T-helper 17 cell (primary cell): ENCODE results near the gene FGD4. TPM values are rescaled to one million over a fixed set of nuclear protein-coding genes. Genes with fewer than 3 reads are reported as not detected.

Experiments used
- ATAC-seq: fragments of 150-1000 bp; cut with Tn5 transposase; 2 replicates; pipeline ENCODE4 v1.10.0; 2021; ENCODE audit warnings: mild to moderate bottlenecking, moderate library complexity
- DNase-seq, 3 donors: peaks; one replicate each; pipeline versions ENCODE4 v3.0.0 to v3.0.0-alpha.2; 2020 to 2021
- H3K9me3 ChIP-seq: one replicate; pipeline ENCODE4 v1.7.0; 2013; ENCODE audit warnings: low read length, mild to moderate bottlenecking; ENCODE audit not compliant: control insufficient read depth, poor library complexity, severe bottlenecking
- H3K27ac Mint-ChIP-seq: one replicate; pipeline ENCODE4 v1.8.0; 2022; ENCODE audit warnings: mild to moderate bottlenecking, moderate library complexity, mixed read lengths
- H3K27me3 Mint-ChIP-seq: one replicate; pipeline ENCODE4 v1.8.0; 2022; ENCODE audit warnings: mixed read lengths
- H3K36me3 Mint-ChIP-seq: one replicate; pipeline ENCODE4 v1.8.0; 2022; ENCODE audit warnings: low read depth, mixed read lengths
- H3K4me1 Mint-ChIP-seq: one replicate; pipeline ENCODE4 v1.8.0; 2022; ENCODE audit warnings: mild to moderate bottlenecking, mixed read lengths
- H3K4me3 Mint-ChIP-seq: one replicate; pipeline ENCODE4 v1.8.0; 2022; ENCODE audit warnings: mild to moderate bottlenecking, moderate library complexity, mixed read lengths
- total RNA-seq, 4 donors: library from RNA in 2 of 4; stranded (reverse) in 2 of 4; gene quantifications; one replicate each; pipeline ENCODE4 v1.2.3 and lab custom pipeline; 2022 to 2026

Gene FGD4
- total RNA-seq, 2 donors from 2014 or later, result 0.91 to 0.94 TPM

DNA sequence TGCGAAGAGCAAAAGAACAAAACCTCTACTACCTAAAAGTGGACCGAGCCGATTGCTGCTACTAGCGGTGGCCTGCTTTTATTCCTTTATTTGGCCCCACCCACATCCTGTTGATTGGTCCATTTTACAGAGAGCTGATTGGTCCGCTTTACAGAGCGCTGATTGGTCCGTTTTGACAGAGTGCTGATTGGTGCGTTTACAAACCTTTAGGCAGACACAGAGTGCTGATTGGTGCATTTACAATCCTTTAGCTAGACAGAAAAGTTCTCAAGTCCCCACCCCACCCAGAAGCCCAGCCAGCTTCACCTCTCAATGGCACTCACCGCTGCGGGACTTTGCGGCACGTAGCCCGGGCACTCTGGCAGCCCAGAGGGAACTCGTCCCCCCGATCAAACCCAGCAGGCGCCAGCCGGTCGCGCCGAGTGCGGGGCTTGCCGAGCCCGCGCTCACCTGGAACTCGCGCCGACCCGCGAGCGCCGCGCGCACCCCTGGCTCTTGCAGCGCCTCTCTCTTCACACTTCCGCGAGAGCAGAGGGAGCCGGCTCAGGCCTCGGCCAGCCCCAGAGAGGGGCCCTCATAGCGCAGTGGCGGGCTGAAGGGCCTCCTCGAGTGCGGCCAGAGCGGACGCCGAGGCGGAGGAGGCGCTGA lies 8.7 kb upstream of the FGD4 start:
- H3K27ac Mint-ChIP-seq, result no peak overlapping the region

GRCh38 chr12:32395026-32395425 lies 4.3 kb upstream of the FGD4 start:
- no peak overlapping the region for H3K4me3 Mint-ChIP-seq
- ATAC-seq, result no peak
- no peaks in the 10 kb centered on the region for H3K36me3 Mint-ChIP-seq
- no peak overlapping the region for H3K27ac Mint-ChIP-seq
- peaks cover 4% of the 10 kb centered on the region for H3K4me1 Mint-ChIP-seq
- H3K9me3 ChIP-seq, result no peaks in the 10 kb centered on the region
- peaks cover 26% of the 10 kb centered on the region for H3K27me3 Mint-ChIP-seq
- no peak for DNase-seq

More for the DNA sequence above, 8.7 kb upstream of the FGD4 start:
- peak overlapping the region; percentile 49 for H3K4me3 Mint-ChIP-seq
- no peaks in the 10 kb centered on the region for H3K36me3 Mint-ChIP-seq
- ATAC-seq, result peak; percentile 39
- no peak for DNase-seq
- peaks cover 19% of the 10 kb centered on the region for H3K27me3 Mint-ChIP-seq
- peaks cover 2% of the 10 kb centered on the region for H3K4me1 Mint-ChIP-seq
- H3K9me3 ChIP-seq, result no peaks in the 10 kb centered on the region

DNA sequence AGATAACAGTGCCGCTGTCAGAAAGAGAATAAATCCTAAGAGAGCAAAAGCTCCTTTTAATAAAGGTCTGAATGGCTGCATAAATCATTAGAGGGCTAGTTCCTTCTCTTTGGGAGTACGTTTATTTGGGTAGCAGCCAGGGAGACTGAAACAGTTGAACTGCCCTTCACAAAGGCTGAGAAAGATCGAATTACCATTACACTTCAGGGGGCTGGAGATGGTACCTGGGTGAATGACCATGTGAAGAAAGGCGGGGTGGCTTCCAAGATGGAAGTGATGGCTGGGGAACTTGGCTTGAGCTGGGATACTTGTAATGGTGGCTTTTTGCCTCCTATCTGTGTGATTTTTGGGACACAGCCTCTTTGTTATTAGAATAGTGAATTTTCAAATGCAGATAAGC lies 1.7 kb upstream of the FGD4 start:
- peaks cover 30% of the 10 kb centered on the region for H3K27me3 Mint-ChIP-seq
- no peaks in the 10 kb centered on the region for H3K36me3 Mint-ChIP-seq
- no peak for ATAC-seq
- H3K27ac Mint-ChIP-seq, result no peak overlapping the region
- H3K4me1 Mint-ChIP-seq, result peaks cover 7% of the 10 kb centered on the region
- no peak overlapping the region for H3K4me3 Mint-ChIP-seq
- no peak for DNase-seq
- no peaks in the 10 kb centered on the region for H3K9me3 ChIP-seq

GRCh38 chr12:32398181-32398580 lies 1.2 kb upstream of the FGD4 start:
- H3K9me3 ChIP-seq, result no peaks in the 10 kb centered on the region
- Mint-ChIP-seq H3K27me3 (peaks cover 35% of the 10 kb centered on the region), H3K4me3 (peak overlapping the region; percentile 79), H3K27ac (no peak overlapping the region), H3K4me1 (peaks cover 7% of the 10 kb centered on the region), H3K36me3 (no peaks in the 10 kb centered on the region)
- ATAC-seq (no peak), DNase-seq (no peak)

DNA sequence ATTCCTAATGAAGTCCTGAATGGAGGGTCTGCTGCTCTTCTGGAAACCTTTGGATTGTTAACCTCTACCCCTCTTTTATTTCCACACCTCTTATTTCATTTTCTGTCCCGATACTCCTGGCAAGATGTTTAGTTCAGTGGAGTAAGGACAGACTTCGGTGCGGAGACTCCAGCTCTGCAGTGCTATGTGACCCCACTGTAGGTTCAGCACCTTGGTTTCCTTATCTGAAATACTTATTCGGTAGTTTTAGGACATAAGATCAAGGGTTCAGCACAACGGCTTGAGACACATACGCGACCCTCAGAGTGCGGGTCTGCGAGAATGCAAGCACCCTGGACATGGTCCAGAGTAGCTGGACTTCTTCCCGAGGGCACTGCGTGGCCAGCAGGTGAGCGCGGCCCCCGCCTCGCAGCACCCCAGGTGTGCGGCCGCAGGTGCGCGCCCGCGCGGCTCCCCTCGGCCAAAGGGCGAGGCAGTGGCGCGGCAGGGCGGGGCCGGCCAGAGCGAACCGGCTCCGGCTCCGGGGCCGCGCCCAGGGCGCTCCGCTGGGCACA lies 465 bp upstream of the FGD4 start:
- peaks cover 7% of the 10 kb centered on the region for H3K4me1 Mint-ChIP-seq
- H3K27ac Mint-ChIP-seq, result no peak overlapping the region
- H3K9me3 ChIP-seq, result no peaks in the 10 kb centered on the region
- H3K36me3 Mint-ChIP-seq, result no peaks in the 10 kb centered on the region
- DNase-seq, result no peak
- H3K27me3 Mint-ChIP-seq, result peaks cover 37% of the 10 kb centered on the region
- peak overlapping the region; percentile 91 for H3K4me3 Mint-ChIP-seq
- ATAC-seq, result no peak

- DNase-seq (no peak), ATAC-seq (no peak)
- H3K4me3 Mint-ChIP-seq, result peak overlapping the region; percentile 79
- H3K36me3 Mint-ChIP-seq, result no peaks in the 10 kb centered on the region
- no peaks in the 10 kb centered on the region for H3K9me3 ChIP-seq
- H3K27me3 Mint-ChIP-seq, result peaks cover 37% of the 10 kb centered on the region
- no peak overlapping the region for H3K27ac Mint-ChIP-seq
- peaks cover 7% of the 10 kb centered on the region for H3K4me1 Mint-ChIP-seq
Measured at GRCh38 chr12:32400114-32400672, 835 bp downstream of the FGD4 start.

DNA sequence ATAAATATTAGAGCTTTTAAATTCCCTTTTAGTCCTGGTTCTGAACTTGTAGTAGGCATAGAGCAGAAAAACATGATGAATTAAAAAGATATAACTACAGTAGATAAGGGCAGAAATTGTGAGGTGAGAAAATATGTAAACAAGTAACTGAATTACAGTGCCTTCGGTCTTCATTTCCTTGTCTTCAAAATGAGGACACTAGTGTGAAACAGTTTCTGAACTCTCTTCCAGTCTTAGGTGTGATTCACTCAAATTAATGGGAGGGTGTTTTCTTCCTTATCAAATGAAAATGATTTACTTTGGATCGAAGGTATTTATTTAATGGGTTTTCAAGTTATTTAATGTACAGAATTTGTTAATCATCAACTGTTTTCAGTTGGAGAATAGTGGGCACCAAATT lies 1.5 kb downstream of the FGD4 start:
- Mint-ChIP-seq H3K36me3 (no peaks in the 10 kb centered on the region), H3K27ac (no peak overlapping the region), H3K4me1 (peaks cover 7% of the 10 kb centered on the region), H3K4me3 (no peak overlapping the region), H3K27me3 (peaks cover 37% of the 10 kb centered on the region)
- DNase-seq, result no peak
- no peaks in the 10 kb centered on the region for H3K9me3 ChIP-seq
- no peak for ATAC-seq

DNA sequence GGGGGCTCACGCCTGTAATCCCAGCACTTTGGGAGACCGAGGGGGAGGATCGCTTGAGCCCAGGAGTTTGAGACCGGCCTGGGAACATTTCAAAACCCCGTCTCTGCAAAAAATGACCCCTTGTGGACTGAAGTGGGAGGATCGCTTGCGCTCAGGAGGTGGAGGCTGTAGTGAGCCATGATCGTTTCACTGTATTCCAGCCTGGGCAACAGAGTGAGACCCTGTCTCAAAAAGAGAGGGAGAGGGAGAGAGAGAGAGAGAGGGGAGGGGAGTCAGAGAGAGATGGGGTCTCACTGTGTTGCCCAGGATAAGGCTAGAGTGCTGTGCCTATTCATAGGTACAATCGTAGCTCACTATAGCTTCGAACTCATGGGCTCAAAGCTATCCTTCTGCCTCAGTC lies 2.8 kb downstream of the FGD4 start:
- no peak for DNase-seq
- no peaks in the 10 kb centered on the region for H3K9me3 ChIP-seq
- no peak overlapping the region for H3K4me3 Mint-ChIP-seq
- no peaks in the 10 kb centered on the region for H3K36me3 Mint-ChIP-seq
- no peak overlapping the region for H3K27ac Mint-ChIP-seq
- H3K27me3 Mint-ChIP-seq, result peaks cover 37% of the 10 kb centered on the region
- ATAC-seq, result no peak
- peaks cover 7% of the 10 kb centered on the region for H3K4me1 Mint-ChIP-seq

DNA sequence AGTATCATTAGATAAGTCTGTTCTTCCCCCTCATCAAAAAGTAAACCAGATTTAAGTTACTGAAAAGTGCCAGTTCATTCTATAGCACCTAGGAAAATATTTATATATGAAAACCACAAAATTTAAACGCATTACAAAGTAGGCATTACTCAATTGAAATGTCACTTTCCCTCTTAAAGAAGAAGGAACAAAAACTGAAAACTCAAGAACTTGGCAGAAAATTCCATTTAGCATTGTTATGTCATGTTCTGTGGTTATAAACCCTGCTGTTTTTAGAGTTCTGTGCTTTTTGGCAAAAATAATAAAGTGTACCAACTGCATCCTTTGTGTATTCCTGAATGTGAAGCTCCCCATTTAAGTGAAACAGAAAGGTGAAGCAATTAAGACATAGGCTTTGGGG lies 3.6 kb downstream of the FGD4 start:
- Mint-ChIP-seq H3K4me3 (no peak overlapping the region), H3K4me1 (peaks cover 9% of the 10 kb centered on the region), H3K36me3 (no peaks in the 10 kb centered on the region), H3K27ac (no peak overlapping the region), H3K27me3 (peaks cover 38% of the 10 kb centered on the region)
- H3K9me3 ChIP-seq, result no peaks in the 10 kb centered on the region
- no peak for DNase-seq
- ATAC-seq, result no peak

- no peak overlapping the region for H3K27ac Mint-ChIP-seq
- H3K9me3 ChIP-seq, result no peaks in the 10 kb centered on the region
- ATAC-seq (no peak), DNase-seq (no peak)
- peaks cover 4% of the 10 kb centered on the region for H3K4me1 Mint-ChIP-seq
- no peak overlapping the region for H3K4me3 Mint-ChIP-seq
- peaks cover 37% of the 10 kb centered on the region for H3K27me3 Mint-ChIP-seq
- peaks cover 3% of the 10 kb centered on the region for H3K36me3 Mint-ChIP-seq
Measured at GRCh38 chr12:32407795-32408194, 8.4 kb downstream of the FGD4 start.

GRCh38 chr12:32413412-32413811 lies 14.1 kb downstream of the FGD4 start:
- no peak overlapping the region for H3K27ac Mint-ChIP-seq
- H3K4me3 Mint-ChIP-seq, result no peak overlapping the region
- ATAC-seq (no peak), DNase-seq (no peak)
- H3K27me3 Mint-ChIP-seq, result peaks cover 41% of the 10 kb centered on the region
- H3K36me3 Mint-ChIP-seq, result peaks cover 3% of the 10 kb centered on the region
- H3K9me3 ChIP-seq, result no peaks in the 10 kb centered on the region
- H3K4me1 Mint-ChIP-seq, result peaks cover 3% of the 10 kb centered on the region

GRCh38 chr12:32418221-32418620 lies 18.9 kb downstream of the FGD4 start:
- ATAC-seq, result no peak
- peaks cover 37% of the 10 kb centered on the region for H3K27me3 Mint-ChIP-seq
- no peaks in the 10 kb centered on the region for H3K9me3 ChIP-seq
- peaks cover 2% of the 10 kb centered on the region for H3K4me1 Mint-ChIP-seq
- peaks cover 5% of the 10 kb centered on the region for H3K36me3 Mint-ChIP-seq
- H3K27ac Mint-ChIP-seq, result no peak overlapping the region
- DNase-seq, result no peak
- H3K4me3 Mint-ChIP-seq, result no peak overlapping the region

DNA sequence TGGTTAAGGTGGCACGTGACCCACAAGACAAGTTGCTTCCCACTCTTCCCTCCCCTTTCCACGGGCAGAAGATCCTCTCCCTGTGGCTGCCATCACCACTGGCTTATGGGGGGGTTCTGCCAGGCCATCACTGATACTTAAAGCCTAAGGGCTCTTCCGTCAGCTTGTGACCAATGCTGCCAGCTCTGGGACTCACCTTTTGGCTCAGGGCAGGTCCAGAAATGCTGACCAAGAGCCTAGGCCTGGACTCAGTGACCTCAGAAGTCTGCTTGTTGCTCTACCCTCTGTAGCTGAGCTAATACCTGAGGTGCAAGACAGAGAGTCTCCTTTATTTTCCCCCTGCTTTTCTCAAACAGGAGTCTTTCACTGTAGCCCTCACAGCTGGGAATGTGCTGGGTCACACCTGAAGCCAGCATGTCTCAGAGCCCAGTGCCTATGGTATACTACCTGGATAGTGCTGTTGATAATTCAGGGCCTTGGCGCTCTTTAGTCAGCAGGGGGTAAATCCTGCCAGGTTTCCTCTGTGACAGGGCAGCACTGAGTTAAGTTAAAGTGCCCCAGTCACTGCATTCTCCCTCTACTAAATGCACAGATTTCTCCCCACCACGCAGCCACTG lies 19.7 kb downstream of the FGD4 start:
- DNase-seq (no peak), ATAC-seq (no peak)
- no peak overlapping the region for H3K4me3 Mint-ChIP-seq
- H3K9me3 ChIP-seq, result no peaks in the 10 kb centered on the region
- peaks cover 37% of the 10 kb centered on the region for H3K27me3 Mint-ChIP-seq
- H3K36me3 Mint-ChIP-seq, result peaks cover 5% of the 10 kb centered on the region
- H3K4me1 Mint-ChIP-seq, result peaks cover 2% of the 10 kb centered on the region
- no peak overlapping the region for H3K27ac Mint-ChIP-seq
